NAMALWA (cell line): ENCODE results near the gene FSTL3.
"Not testable (repeated sequence)": the region's sequence is repeated elsewhere in the genome, so short reads cannot be mapped to it uniquely, and the experiment has no call there.

Source experiments
- DNase-seq: peaks from one replicate; pipeline ENCODE4 v3.0.0-alpha.2; 2015; ENCODE audit warnings: low spot score

FSTL3 gene

GRCh38 chr19:682678-683320 is 6.6 kb downstream of the FSTL3 start:
- DNase-seq = no peak

DNA sequence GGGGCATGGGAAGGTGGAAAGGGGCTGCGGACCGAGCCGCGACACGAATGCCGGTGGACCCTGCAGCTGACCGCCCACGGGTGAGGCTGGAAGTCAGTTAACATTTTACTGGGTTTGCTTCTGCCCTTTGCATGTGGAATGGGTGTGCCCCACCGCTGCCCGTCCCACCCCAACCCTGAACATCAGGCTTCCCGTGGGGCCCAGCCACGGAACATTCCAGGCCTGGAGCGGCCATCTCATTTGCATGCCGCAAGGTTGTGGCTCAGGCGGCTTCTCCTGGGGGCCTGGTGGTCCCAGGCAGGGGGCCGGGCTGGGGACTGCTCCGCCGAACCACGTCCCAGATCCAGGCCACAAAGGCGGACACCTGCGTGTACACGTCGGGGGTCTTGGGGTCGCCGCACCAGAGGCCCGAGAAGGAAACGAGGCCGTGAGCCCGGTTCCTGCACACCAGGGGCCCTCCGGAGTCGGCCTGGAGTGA is 9.3 kb downstream of the FSTL3 start:
- no peak for DNase-seq

DNA sequence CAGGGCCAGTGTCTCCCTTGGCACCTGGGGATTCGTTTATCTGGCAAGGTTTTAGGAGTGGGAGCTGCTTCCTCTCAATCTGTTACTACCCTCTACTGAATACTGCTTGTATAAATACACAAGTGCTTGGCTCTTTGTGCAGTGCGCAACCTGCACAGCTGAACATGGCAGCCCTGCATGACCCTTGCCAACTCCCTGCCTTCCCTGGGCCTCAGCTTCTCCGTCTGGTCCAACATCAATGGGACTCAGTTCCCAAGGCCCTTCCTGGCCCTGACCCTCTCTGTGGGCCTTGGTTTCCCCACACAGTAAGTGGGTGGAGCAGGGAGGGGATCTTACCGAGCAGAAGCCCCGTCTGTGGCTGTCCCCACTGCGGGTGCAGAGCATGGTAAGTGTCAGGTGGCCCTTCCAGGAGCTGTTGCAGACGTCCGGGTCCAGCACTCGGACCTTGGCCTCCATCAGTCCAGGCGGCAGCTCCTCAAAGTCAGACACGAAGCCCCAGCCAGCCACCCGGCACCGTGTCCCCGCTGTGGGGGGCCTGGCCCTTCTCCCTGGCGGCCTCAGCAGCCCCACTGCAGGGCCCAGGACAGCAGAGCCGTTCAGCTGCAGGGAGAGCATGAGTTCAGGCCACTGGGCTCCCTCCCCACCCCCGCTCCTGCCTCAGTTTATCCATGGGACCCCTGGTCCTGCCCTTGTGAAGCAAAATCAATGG is 10.6 kb downstream of the FSTL3 start:
- no peak for DNase-seq

GRCh38 chr19:687569-688166 is 11.5 kb downstream of the FSTL3 start:
- no peak for DNase-seq

GRCh38 chr19:688214-688613 is 12.0 kb downstream of the FSTL3 start:
- no peak for DNase-seq

- no peak for DNase-seq
These were observed 12.8 kb downstream of the FSTL3 start for GRCh38 chr19:688992-689391.

DNA sequence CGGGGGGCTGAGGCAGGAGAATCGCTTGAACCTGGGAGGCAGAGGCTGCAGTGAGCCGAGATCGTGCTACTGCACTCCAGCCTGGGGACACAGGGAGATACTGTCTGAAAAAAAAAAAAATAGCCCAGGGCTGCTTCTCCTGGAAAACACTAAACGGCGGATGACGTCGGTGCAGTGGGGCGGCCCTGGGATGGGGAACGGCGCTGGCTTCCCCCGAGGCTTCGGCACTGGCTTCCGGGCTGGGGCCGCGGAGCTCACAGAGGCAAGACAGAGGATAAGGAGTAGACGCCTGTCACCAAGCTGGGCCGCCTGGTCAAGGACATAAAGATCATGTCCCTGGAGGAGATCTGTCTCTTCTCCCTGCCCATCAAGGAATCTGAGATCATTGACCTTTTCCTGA is 14.0 kb downstream of the FSTL3 start:
- DNase-seq = no peak

DNA sequence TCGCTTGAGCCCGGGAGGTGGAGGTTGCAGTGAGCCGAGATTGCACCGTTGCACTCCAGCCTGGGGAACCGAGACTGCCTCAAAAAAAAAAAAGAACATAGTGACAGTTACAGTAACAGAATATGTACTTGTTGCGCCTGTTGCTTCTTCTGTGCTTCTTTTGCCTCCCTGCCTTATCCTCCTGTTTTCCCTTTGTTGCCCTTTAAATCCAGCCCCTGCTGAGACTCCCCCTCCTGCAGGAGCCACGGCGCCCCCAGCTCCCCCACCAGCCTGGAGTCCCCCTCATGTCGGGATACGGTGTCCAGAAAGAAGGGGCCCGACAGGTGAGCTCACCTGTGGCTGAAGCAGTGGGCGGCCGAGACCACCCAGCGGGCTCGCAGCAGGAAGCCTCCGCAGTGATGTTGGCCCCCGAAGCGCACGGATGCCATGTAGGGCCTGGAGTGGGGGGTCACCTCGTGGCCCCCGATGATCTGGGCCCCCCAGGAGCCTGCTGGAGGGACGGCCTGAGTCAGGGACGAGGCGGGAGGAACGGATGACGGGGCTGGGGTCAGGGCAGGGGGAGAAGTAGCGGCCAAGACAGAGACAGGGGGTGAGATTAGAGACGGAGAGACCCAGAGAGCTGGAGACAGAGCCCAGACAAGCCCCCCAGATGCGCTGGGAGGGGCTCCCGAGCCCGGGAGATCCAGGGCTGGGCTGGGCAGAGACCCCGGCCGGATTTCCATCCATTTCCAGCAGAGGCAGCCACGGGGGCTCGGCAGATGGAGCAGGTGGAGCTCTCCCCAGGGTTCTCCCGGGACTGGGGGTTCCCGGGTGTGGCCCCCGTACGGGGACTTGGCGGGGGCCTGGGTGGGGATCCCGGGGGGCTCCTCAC is 18.5 kb downstream of the FSTL3 start:
- no peak for DNase-seq

GRCh38 chr19:695352-695949 is 19.3 kb downstream of the FSTL3 start, which contains the start of gene PRSS57:
PRSS57 (minus strand) TSS chr19:695452; CDS start chr19:695430, 22 bp downstream.
- DNase-seq = no peak

GRCh38 chr19:698529-698928 is 22.3 kb downstream of the FSTL3 start:
- not testable (repeated sequence) for DNase-seq

GRCh38 chr19:699885-700284 is 23.7 kb downstream of the FSTL3 start:
- DNase-seq = peak; percentile 46

GRCh38 chr19:702847-703246 is 26.7 kb downstream of the FSTL3 start:
- not testable (repeated sequence) for DNase-seq

- no peak for DNase-seq
These were observed 27.1 kb downstream of the FSTL3 start for GRCh38 chr19:703329-703650.

DNA sequence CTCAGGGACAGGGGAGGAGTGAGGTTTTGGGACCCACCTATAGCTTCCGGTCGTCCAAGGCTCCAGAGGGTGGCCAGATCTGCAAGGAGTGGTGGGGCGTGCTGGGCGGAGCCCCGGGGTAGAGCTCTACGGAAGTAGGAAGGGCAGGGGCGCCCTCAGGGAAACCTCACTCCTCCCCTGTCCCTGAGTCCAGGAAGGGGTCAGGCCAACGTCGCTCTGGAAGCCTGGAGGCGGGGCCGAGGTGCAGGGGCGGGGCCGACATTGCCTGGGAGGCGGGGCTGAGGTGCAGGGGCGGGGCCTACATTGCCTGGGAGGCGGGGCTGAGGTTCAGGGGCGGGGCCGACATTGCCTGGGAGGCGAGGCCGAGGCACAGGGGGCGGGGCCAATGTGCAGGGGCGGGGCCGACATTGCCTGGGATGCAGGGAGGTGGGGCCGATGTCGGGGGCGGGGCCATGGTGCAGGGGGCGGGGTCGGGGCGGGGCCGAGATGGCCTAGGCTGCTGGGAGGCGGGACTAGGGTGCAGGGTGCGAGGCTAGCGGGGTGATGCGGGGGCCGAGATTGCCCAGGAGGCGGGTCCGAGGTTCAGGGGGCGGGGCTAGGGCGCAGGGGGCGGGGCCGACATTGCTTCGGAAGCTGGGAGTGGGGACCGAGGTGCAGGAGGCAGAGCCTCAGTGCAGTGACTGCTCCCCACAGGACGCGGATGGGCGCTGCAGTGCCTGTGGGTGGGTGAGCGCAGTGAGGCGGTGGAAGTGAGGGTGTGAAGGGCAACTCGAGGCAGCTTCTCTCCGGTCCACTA is 27.7 kb downstream of the FSTL3 start:
- DNase-seq = peak; percentile 81

DNA sequence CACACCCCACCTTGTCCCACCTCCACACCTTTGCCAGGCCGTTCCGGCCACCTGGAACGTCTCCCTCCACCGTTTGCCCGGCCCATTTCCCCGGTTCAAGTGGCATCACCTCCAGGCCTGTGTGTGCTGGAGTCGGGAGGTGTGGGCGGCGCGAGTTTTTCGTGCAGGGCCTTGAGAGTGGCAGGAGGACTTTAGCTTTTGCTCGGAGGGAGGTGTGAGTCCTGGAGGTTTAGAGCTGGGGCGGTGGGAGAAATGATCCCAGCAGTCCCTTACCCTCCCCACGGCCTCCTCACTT is 28.2 kb downstream of the FSTL3 start:
- no peak for DNase-seq

DNA sequence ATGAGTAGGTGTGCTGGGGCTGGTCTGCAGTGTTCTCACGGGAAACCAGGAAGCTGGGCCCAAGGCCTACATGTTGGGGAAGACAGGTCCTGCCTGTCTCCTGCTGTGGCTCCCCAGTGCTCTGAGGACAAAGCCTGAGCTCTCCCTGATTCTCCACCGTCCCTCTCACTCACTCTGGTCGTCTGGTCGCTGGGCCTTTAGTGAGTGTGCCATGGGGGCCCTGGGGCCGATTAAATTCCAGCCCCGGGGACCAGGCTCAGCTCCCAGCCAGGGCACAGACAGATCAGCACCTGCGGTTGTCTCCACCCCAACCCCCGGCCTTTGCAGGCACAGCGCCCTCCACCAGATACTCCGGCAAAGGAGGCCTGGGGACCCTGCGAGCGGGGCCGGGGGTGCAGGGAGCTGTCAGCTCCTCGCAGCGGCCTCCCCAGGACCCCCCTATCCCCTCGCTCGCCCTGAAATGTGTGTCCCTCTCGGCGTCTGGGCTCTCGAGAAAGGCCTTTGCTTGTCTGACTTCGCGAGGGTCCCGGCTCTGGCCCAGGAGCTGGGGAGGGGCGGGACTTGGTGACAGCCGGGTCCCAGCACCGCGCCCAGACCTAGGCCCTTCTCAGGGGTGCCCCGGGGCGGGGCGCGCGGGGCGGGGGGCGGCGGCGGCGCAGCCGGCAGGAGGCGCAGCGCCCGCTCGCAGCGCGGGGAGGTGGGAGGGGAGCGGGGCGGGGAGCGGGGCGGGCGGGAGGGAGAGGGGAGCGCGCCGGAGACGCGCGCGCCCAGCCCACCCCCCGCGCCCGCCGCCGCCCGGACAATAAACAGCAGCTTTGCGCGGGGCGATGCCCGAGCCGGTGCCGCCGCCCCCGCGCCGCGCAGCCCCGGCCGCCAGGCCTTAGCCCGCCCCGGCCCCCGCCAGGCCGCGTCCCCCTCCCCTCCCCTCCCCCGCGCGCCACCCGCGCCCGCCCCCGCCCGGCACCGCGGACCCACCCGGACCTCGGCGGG is 32.3 kb downstream of the FSTL3 start, which contains the start of gene PALM:
Gene PALM, plus strand, starts transcription at position 782 of the 990 bp plus-strand sequence. CDS start 212 bp downstream, outside the sequence.
- DNase-seq = no peak

- DNase-seq = no peak
These were observed 33.2 kb downstream of the FSTL3 start for GRCh38 chr19:709196-709964.

DNA sequence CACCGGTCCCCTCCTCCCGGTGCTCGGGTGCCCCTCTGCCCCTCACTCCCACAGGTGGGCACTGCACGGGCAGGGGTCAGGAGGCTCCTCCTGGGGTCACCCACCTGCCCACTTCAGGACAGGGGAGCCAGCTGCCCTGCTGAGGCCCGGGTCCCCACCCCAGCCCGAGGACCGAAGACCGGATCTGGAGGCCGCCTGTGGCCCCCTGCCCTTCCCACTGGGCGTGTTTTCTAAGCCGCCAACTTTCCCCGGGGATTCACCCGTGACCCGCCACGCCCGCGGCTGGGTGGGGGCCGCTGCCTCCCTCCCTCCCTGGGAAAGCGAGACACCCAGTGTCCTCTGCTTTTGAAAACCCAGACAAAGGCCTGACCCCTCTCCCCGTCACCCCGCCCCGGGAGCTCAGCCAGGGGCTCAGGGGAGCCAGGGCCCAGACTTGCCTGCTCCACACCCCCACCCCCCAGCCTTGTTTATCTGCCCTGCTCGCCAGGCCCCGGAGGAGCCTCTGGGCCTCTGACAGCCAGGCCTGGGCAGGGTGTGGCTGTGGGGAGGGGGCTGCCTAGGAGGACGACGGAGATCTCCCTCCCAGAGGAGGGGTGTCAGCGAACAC is 33.9 kb downstream of the FSTL3 start:
- DNase-seq = no peak

- no peak for DNase-seq
These were observed 34.6 kb downstream of the FSTL3 start for GRCh38 chr19:710767-711166.
